ENCODE measurements around the gene STK32C. TPM values are rescaled to one million over a fixed set of nuclear protein-coding genes. Genes with fewer than 3 reads are reported as not detected.

STK32C gene
- total and polyA plus RNA-seq, 2 of the 4 experiments (the other 2 are of a cell fraction), result 5.0 to 8.3 TPM

- CTCF ChIA-PET, result no interaction called here
Measured at GRCh38 chr10:132173185-132173584, 134.6 kb downstream of the STK32C start.

More at GRCh38 chr10:132173185-132173584, 134.6 kb downstream of the STK32C start:
- in situ Hi-C loops (cut with MboI; ENCODE audit: low sequenced_read_pairs) (no loop called here), dilution Hi-C loops (cut with HindIII; ENCODE audit: low sequenced_read_pairs, unreplicated experiment) (no loop called here), intact Hi-C loops (cut with micrococcal nuclease) (no loop called here)
- H4K8ac ChIP-seq (ENCODE audit: low read depth in 2 of 2, low read length in 2 of 2), result no peak overlapping the region
- no peak overlapping the region for H3K4me2 ChIP-seq (ENCODE audit: low read depth, low read length)
- H3K18ac ChIP-seq (ENCODE audit: low read depth, low read length), result no peak overlapping the region
- no TSS peak for BruUV-seq (replicated peaks)
- H2BK15ac ChIP-seq (ENCODE audit: low read depth, low read length), result no peak overlapping the region
- H2BK5ac ChIP-seq (ENCODE audit: low read depth, low read length, poor library complexity, severe bottlenecking), result no peak overlapping the region
- no peak overlapping the region for H2AFZ ChIP-seq (replicated peaks; ENCODE audit: low read length, poor library complexity)
- H3K23ac ChIP-seq (ENCODE audit: low read depth, low read length), result no peak overlapping the region
- no peak overlapping the region for H3K56ac ChIP-seq (ENCODE audit: extremely low read depth, insufficient read depth, low read length)
- H3K4me1 ChIP-seq (ENCODE audit: control insufficient read depth, insufficient read depth, low read length), result no peaks in the 10 kb centered on the region
- no peak overlapping the region for H2BK20ac ChIP-seq (ENCODE audit: low read depth, low read length)
- H3K14ac ChIP-seq (replicated peaks; ENCODE audit: low read depth, low read length), result no peak overlapping the region
- no peak overlapping the region for H2AK9ac ChIP-seq (replicated peaks; ENCODE audit: low read depth, low read length, poor library complexity)
- POLR2A ChIA-PET (ENCODE audit: unreplicated experiment), result no interaction called here
- H2BK120ac ChIP-seq (ENCODE audit: low read depth, low read length), result no peak overlapping the region
- no peaks in the 10 kb centered on the region; the same call in 1 of the 2 replicates for H4K20me1 ChIP-seq (ENCODE audit: insufficient read depth, low read length)
- whole genome bisulfite sequencing, 2 experiments (ENCODE audit: extremely low coverage in 2 of 2, insufficient read length in 1 of 2), result 90% methylated on average over 2 of the region's 5 CpGs; no CpG with 5 or more reads in 1 of the 2 experiments
- H3K9ac ChIP-seq (ENCODE audit: low read depth, low read length), result no peak overlapping the region
- H3K9me3 ChIP-seq (ENCODE audit: control insufficient read depth, insufficient read depth, low read length), result no peaks in the 10 kb centered on the region; the same call in 1 of the 2 replicates
- no peaks in the 10 kb centered on the region for H3K79me1 ChIP-seq (ENCODE audit: low read depth in 1 of 2, low read length in 2 of 2)
- H4K5ac ChIP-seq (ENCODE audit: low read depth, low read length), result no peak overlapping the region
- H3K27ac ChIP-seq (ENCODE audit: insufficient read depth, low read length), result no peak overlapping the region
- H2AK5ac ChIP-seq (ENCODE audit: low read depth, low read length), result no peak overlapping the region
- no peaks in the 10 kb centered on the region for H3K9me1 ChIP-seq (ENCODE audit: insufficient read depth, low read length)
- no peaks in the 10 kb centered on the region for H3K36me3 ChIP-seq (ENCODE audit: control insufficient read depth, insufficient read depth, low read length)
- DNase-seq, result no peak
- peaks cover 34% of the 10 kb centered on the region for H3K27me3 ChIP-seq (ENCODE audit: control insufficient read depth, insufficient read depth, low read length)
- TF ChIP-seq SMC3 (IDR thresholded peaks at IDR 0.05; ENCODE audit: low read depth, low read length) (no peak), RAD21 (IDR thresholded peaks at IDR 0.05; ENCODE audit: low read length) (no peak), BHLHE40 (IDR thresholded peaks at IDR 0.05; ENCODE audit: low read depth, low read length) (no peak), FOS (IDR thresholded peaks at IDR 0.05; ENCODE audit: low read depth, low read length) (no peak), CEBPB (IDR thresholded peaks at IDR 0.05; ENCODE audit: low read depth, low read length) (no peak)
- no peak overlapping the region for H4K91ac ChIP-seq (ENCODE audit: insufficient read depth, low read depth, low read length)
- no peak overlapping the region for H3K4me3 ChIP-seq (ENCODE audit: insufficient read depth, low read depth, low read length)
- no peak overlapping the region for H3K4ac ChIP-seq (ENCODE audit: low read depth, low read length)
- ATAC-seq (ENCODE audit: low read depth), result no peak
